H9 (cell line): ENCODE results near the gene FOXD4L6. TPM values are rescaled to one million over a fixed set of nuclear protein-coding genes. Genes with fewer than 3 reads are reported as not detected.
"Not testable (repeated sequence)": the region's sequence is repeated elsewhere in the genome, so short reads cannot be mapped to it uniquely, and the experiment has no call there.

Experiments
- DNase-seq: peaks from one replicate; pipeline ENCODE4 v3.0.0-alpha.2; 2017
- H2AFZ ChIP-seq: one replicate; pipeline ENCODE4 v1.6.1; 2013; ENCODE audit warnings: mild to moderate bottlenecking, low read length, control low read depth, moderate library complexity
- H2AK5ac ChIP-seq: 2 replicates; pipeline ENCODE4 v1.6.1; 2013; ENCODE audit warnings: low read length, control low read depth, mixed read lengths; ENCODE audit not compliant: insufficient read length
- H2BK120ac ChIP-seq: one replicate; pipeline ENCODE4 v1.6.1; 2013; ENCODE audit warnings: low read depth, mild to moderate bottlenecking, low read length, control low read depth, inconsistent platforms; ENCODE audit not compliant: poor library complexity, severe bottlenecking
- H2BK12ac ChIP-seq: 2 replicates; pipeline ENCODE4 v1.6.1; 2013; ENCODE audit warnings: low read length, control low read depth, mixed read lengths, low read depth; ENCODE audit not compliant: insufficient read length
- H2BK15ac ChIP-seq: 2 replicates; pipeline ENCODE4 v1.6.1; 2013; ENCODE audit warnings: low read depth, low read length, control low read depth
- H2BK20ac ChIP-seq: one replicate; pipeline ENCODE4 v1.6.1; 2013; ENCODE audit warnings: low read depth, mild to moderate bottlenecking, low read length, control low read depth, inconsistent platforms; ENCODE audit not compliant: poor library complexity, severe bottlenecking
- H2BK5ac ChIP-seq: 2 replicates; pipeline ENCODE4 v1.6.1; 2013; ENCODE audit warnings: low read length, control low read depth, mixed read lengths; ENCODE audit not compliant: insufficient read length
- H3K14ac ChIP-seq: 2 replicates; pipeline ENCODE4 v1.6.1; 2013; ENCODE audit warnings: low read length, control low read depth; ENCODE audit not compliant: insufficient read depth
- H3K18ac ChIP-seq: 2 replicates; pipeline ENCODE4 v1.6.1; 2013; ENCODE audit warnings: low read depth, mild to moderate bottlenecking, mixed read lengths, low read length, control low read depth; ENCODE audit not compliant: insufficient read length
- H3K23ac ChIP-seq: 2 replicates; pipeline ENCODE4 v1.6.1; 2013; ENCODE audit warnings: low read length, control low read depth, mixed read lengths, low read depth; ENCODE audit not compliant: insufficient read length
- H3K23me2 ChIP-seq: 2 replicates; pipeline ENCODE4 v1.6.1; 2013; ENCODE audit warnings: low read depth, mild to moderate bottlenecking, mixed read lengths, low read length, control low read depth; ENCODE audit not compliant: insufficient read length, poor library complexity, severe bottlenecking
- H3K27ac ChIP-seq: 2 replicates; pipeline ENCODE4 v1.5.1; 2013; ENCODE audit warnings: low read length, control low read depth, mixed read lengths, low read depth; ENCODE audit not compliant: insufficient read length
- H3K27me3 ChIP-seq: 2 replicates; pipeline ENCODE4 v1.6.1; 2013; ENCODE audit warnings: low read length, control low read depth, inconsistent platforms; ENCODE audit not compliant: insufficient read depth
- H3K4ac ChIP-seq: 2 replicates; pipeline ENCODE4 v1.6.1; 2013; ENCODE audit warnings: low read depth, mild to moderate bottlenecking, control low read depth, inconsistent platforms, low read length, moderate library complexity
- H3K4me1 ChIP-seq: 2 replicates; pipeline ENCODE4 v1.6.1; 2013; ENCODE audit warnings: low read length, control low read depth, inconsistent platforms; ENCODE audit not compliant: insufficient read depth
- H3K4me2 ChIP-seq: 2 replicates; pipeline ENCODE4 v1.6.1; 2013; ENCODE audit warnings: low read length, control low read depth, mixed read lengths; ENCODE audit not compliant: insufficient read length, insufficient read depth
- H3K56ac ChIP-seq: 2 replicates; pipeline ENCODE4 v1.6.1; 2013; ENCODE audit warnings: low read depth, mild to moderate bottlenecking, mixed read lengths, low read length, control low read depth; ENCODE audit not compliant: insufficient read length
- H3K79me1 ChIP-seq: 2 replicates; pipeline ENCODE4 v1.6.1; 2013; ENCODE audit warnings: low read depth, mild to moderate bottlenecking, moderate library complexity, low read length, control low read depth, inconsistent platforms; ENCODE audit not compliant: insufficient read depth, poor library complexity, severe bottlenecking
- H3K79me2 ChIP-seq: 2 replicates; pipeline ENCODE4 v1.6.1; 2013; ENCODE audit warnings: low read length, control low read depth, inconsistent platforms; ENCODE audit not compliant: insufficient read depth
- H3K9ac ChIP-seq: 2 replicates; pipeline ENCODE4 v1.6.1; 2013; ENCODE audit warnings: low read length, control low read depth, mixed read lengths; ENCODE audit not compliant: insufficient read length; ENCODE audit errors: extremely low read depth
- H3K9me3 ChIP-seq: one replicate; pipeline ENCODE4 v1.6.1; 2013; ENCODE audit warnings: low read depth, low read length, inconsistent platforms; ENCODE audit not compliant: control insufficient read depth
- H3T11ph ChIP-seq: one replicate; pipeline ENCODE4 v1.6.1; 2013; ENCODE audit warnings: mild to moderate bottlenecking, low read length, control low read depth, inconsistent platforms
- H4K20me1 ChIP-seq: one replicate; pipeline ENCODE4 v1.6.1; 2013; ENCODE audit not compliant: control insufficient read depth, insufficient read length, insufficient read depth
- H4K5ac ChIP-seq: 2 replicates; pipeline ENCODE4 v1.6.1; 2013; ENCODE audit warnings: low read depth, mild to moderate bottlenecking, mixed read lengths, low read length, control low read depth; ENCODE audit not compliant: insufficient read length
- H4K8ac ChIP-seq: replicated peaks from 2 replicates; pipeline ENCODE4 v1.6.1; 2013; ENCODE audit warnings: low read length, control low read depth, mixed read lengths, low read depth; ENCODE audit not compliant: insufficient read length
- H4K91ac ChIP-seq: 2 replicates; pipeline ENCODE4 v1.6.1; 2013; ENCODE audit warnings: low read depth, mild to moderate bottlenecking, moderate library complexity, mixed read lengths, low read length, control low read depth; ENCODE audit not compliant: insufficient read length
- H3K27ac Mint-ChIP-seq, 3 experiments: 2 replicates in 2 of 3; 3 replicates in 1 of 3; pipeline ENCODE4 v1.8.0; 2020 to 2021; ENCODE audit warnings: mixed read lengths in 3 of 3, mild to moderate bottlenecking in 1 of 3, moderate library complexity in 1 of 3
- H3K27me3 Mint-ChIP-seq: 2 replicates; pipeline ENCODE4 v1.8.0; 2021; ENCODE audit warnings: low read depth, mild to moderate bottlenecking, moderate library complexity, mixed read lengths
- H3K36me3 Mint-ChIP-seq, 3 experiments: 2 replicates in 2 of 3; 3 replicates in 1 of 3; pipeline ENCODE4 v1.8.0; 2020 to 2021; ENCODE audit warnings: low read depth in 3 of 3, mixed read lengths in 3 of 3; ENCODE audit not compliant: insufficient read depth in 1 of 3
- H3K4me1 Mint-ChIP-seq, 2 experiments: 2 replicates each; pipeline ENCODE4 v1.8.0; 2020; ENCODE audit warnings: mixed read lengths in 2 of 2
- H3K4me3 Mint-ChIP-seq, 2 experiments: 2 replicates in 1 of 2; 3 replicates in 1 of 2; pipeline ENCODE4 v1.8.0; 2020 to 2021; ENCODE audit warnings: mild to moderate bottlenecking in 2 of 2, mixed read lengths in 2 of 2, moderate library complexity in 1 of 2
- H3K9me3 Mint-ChIP-seq, 2 experiments: 2 replicates in 1 of 2; 3 replicates in 1 of 2; pipeline ENCODE4 v1.8.0; 2020; ENCODE audit warnings: mild to moderate bottlenecking in 2 of 2, mixed read lengths in 2 of 2, moderate library complexity in 1 of 2
- WGBS: extraction: QIAGEN DNeasy Blood & Tissue Kit; methylation state at CpG from one replicate; pipeline ENCODE4 v1.1.7; 2013; ENCODE audit warnings: missing lambda C conversion rate, low lambda C conversion rate, mixed read lengths; ENCODE audit not compliant: insufficient read length; ENCODE audit errors: extremely low coverage; 5-methylcytosine and 5-hydroxymethylcytosine counted together
- long read RNA-seq: library from polyadenylated mRNA; unstranded; transcript quantifications from one replicate; pipeline ENCODE4 v2.0.0, GENCODE V29; 2020
- total RNA-seq: library from RNA; stranded (reverse); gene quantifications from 2 replicates; pipeline ENCODE4 v1.2.1, GENCODE V29; 2021

The FOXD4L6 gene
- 0.13 TPM in 1 of 2 replicates, not detected in the other for total RNA-seq
- long read RNA-seq = 0 reads

DNA sequence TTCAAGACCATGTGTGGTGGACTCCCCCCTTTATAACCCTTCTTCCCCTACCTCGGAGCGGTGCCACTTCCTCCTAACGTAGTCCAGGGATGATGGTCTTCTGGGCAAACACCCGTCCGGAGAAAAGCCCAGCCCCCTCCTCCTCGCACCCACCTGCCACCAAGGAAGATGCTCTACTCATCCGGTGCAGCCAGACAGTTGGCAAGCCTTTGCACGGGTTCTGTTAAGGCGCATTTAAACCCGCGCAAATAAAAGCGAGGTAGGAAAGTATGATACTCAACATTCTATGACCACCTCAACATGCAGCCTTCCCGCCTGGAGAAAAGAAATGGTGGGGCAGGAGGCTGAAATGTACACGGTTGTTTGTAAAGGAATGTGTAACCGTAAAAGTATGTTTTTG, at the start of gene FOXD4L6:
TSS of gene FOXD4L6 (minus strand) at position 101 of the 400 bp plus-strand sequence. CDS start 298 bp downstream, outside the sequence.
- H3K9ac ChIP-seq, DNase-seq, H3K79me1 ChIP-seq, H3K27ac ChIP-seq, H2BK15ac ChIP-seq, H3K4ac ChIP-seq, H4K91ac ChIP-seq, H3K23me2 ChIP-seq, H3K4me1 ChIP-seq, H3K4me1 Mint-ChIP-seq, H4K8ac ChIP-seq, H2BK12ac ChIP-seq, H3K23ac ChIP-seq, H4K5ac ChIP-seq, H2BK5ac ChIP-seq, H3K36me3 Mint-ChIP-seq, H3K4me2 ChIP-seq, H3K18ac ChIP-seq, H3K4me3 Mint-ChIP-seq, H4K20me1 ChIP-seq, H3K56ac ChIP-seq, H3K27me3 ChIP-seq, H2AFZ ChIP-seq, H2BK120ac ChIP-seq, H3K79me2 ChIP-seq, H3K9me3 ChIP-seq, H2AK5ac ChIP-seq, H3T11ph ChIP-seq, H2BK20ac ChIP-seq, H3K9me3 Mint-ChIP-seq, H3K14ac ChIP-seq, H3K27ac Mint-ChIP-seq: not testable (repeated sequence)
- no CpG with 5 or more reads among the region's 15 CpGs for WGBS
- peaks cover 13% of the 10 kb centered on the region for H3K27me3 Mint-ChIP-seq

DNA sequence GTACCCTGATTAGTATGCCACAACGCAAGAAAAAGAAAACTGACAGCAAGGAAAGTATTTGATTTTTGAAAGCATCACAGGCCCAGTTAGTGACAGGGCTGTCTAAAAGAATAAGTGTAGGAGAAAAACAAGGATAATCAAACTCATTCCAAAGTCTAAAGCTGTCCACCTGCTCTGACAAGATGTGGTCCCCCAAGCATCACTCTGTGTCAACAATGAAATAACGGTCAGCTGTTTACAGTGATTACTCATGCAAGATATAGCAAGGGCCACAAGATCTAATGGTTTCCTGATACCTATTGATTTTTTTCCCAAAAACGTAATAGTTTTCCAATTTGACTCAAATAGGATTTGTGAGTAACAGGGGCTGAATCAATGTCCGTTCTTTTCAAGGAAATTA, 46.5 kb upstream of the FOXD4L6 start:
- not testable (repeated sequence) for H4K5ac ChIP-seq

More for the DNA sequence above, 46.5 kb upstream of the FOXD4L6 start:
- not testable (repeated sequence) for H3K27me3 ChIP-seq, H3K9me3 ChIP-seq, H2BK12ac ChIP-seq, H3K79me1 ChIP-seq, H3K79me2 ChIP-seq, H3K23me2 ChIP-seq, H3K4me2 ChIP-seq, H3K9me3 Mint-ChIP-seq, H2AK5ac ChIP-seq, H2BK15ac ChIP-seq, H3K4me1 Mint-ChIP-seq, H3K9ac ChIP-seq, H3K56ac ChIP-seq, H3K23ac ChIP-seq, H4K91ac ChIP-seq, H3K14ac ChIP-seq, H2BK20ac ChIP-seq, H4K20me1 ChIP-seq, H4K8ac ChIP-seq, H2BK120ac ChIP-seq, DNase-seq, H3K27me3 Mint-ChIP-seq, H3K4ac ChIP-seq, H3K4me1 ChIP-seq, H3K18ac ChIP-seq, H3K27ac ChIP-seq, H3K36me3 Mint-ChIP-seq, H2AFZ ChIP-seq, H3K27ac Mint-ChIP-seq, H2BK5ac ChIP-seq, H3K4me3 Mint-ChIP-seq, H3T11ph ChIP-seq
- no CpG with 5 or more reads among the region's 4 CpGs for WGBS
